Heart left ventricle (tissue), 13 donors: ENCODE data around the gene UPK3BL1.
"Not testable (repeated sequence)": the region's sequence is repeated elsewhere in the genome, so short reads cannot be mapped to it uniquely, and the experiment has no call there.

Experiments used
- POLR2A ChIP-seq, 2 donors: fragments of 450-650 bp; IDR thresholded peaks; one replicate each; pipeline ENCODE4 v1.6.1; 2017; ENCODE audit warnings: antibody characterized with exemption in 2 of 2, mild to moderate bottlenecking in 2 of 2, moderate library complexity in 2 of 2
- TF ChIP-seq, protein P1 (sequence below), 12 donors: fragments of 200-600 bp; sonication (generic) in 4 of 12; IDR thresholded peaks; one replicate each; pipeline versions ENCODE4 v1.5.0 to v1.8.0; 2018 to 2022; ENCODE audit warnings: antibody characterized with exemption in 12 of 12, mild to moderate bottlenecking in 5 of 12
- donor health status: ischemic (EF 13 %, LVEDD 7.1; RV severe dilation, severe dysfunction).
- donor health status: DM: no; HTN: yes; CAD: no.
- donor health status: DM: no; HTN: no; CAD: no.
- donor health status: ischemic (EF 25% LVEDD 6.9; RV normal size, moderate dysfunction).
- donor health status: ischemic (EF 25% LVEDD 5.7; RV mildly dilated, moderate dysfunction).
- donor health status: ischemic (EF 35%, LVEDD 5.7; RV mildly dilated, moderate dysfunction).
- donor health status: nonischemic (EF 11% LVEDD 7.7; RV severe dilation, severe dysfunction).
- donor health status: DM: yes; HTN: yes; CAD: no.
- donor health status: PGD.
- donor health status: ischemic (EF 29% LVEDD 5.4; RV normal size, mild dysfunction).
- donor health status: nonischemic (EF 23%, LVEDD 6.1; RV moderate dilation, normal function).

DNA sequence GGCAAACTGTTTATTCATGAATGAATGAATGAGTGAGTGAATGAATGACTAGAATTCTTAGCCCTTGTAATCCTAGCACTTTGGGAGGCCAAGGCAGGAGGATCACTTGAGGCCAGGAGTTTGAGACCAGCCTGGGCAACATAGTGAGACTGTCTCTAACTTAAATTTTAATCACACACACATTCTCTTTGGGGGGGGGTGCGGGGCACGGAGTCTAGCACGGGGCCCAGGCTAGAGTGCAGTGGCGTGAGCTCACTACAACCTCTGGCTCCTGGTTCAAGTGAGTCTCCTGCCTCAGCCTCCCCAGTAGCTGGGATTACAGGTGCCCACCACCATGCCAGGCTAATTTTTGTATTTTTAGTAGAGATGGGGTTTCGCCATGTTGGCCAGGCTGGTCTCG lies 48.0 kb upstream of the UPK3BL1 start:
- not testable (repeated sequence) for TF ChIP-seq POLR2A (IDR thresholded peaks at IDR 0.05)
- TF ChIP-seq, protein P1, sequence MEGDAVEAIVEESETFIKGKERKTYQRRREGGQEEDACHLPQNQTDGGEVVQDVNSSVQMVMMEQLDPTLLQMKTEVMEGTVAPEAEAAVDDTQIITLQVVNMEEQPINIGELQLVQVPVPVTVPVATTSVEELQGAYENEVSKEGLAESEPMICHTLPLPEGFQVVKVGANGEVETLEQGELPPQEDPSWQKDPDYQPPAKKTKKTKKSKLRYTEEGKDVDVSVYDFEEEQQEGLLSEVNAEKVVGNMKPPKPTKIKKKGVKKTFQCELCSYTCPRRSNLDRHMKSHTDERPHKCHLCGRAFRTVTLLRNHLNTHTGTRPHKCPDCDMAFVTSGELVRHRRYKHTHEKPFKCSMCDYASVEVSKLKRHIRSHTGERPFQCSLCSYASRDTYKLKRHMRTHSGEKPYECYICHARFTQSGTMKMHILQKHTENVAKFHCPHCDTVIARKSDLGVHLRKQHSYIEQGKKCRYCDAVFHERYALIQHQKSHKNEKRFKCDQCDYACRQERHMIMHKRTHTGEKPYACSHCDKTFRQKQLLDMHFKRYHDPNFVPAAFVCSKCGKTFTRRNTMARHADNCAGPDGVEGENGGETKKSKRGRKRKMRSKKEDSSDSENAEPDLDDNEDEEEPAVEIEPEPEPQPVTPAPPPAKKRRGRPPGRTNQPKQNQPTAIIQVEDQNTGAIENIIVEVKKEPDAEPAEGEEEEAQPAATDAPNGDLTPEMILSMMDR (IDR thresholded peaks at IDR 0.05) = not testable (repeated sequence)
